Glutamatergic neuron (in vitro differentiated cells): ENCODE data around the gene GGNBP2. TPM values are rescaled to one million over a fixed set of nuclear protein-coding genes. Genes with fewer than 3 reads are reported as not detected.

Experiments used
- DNase-seq: peaks from one replicate; pipeline ENCODE4 v3.0.0; 2022
- H3K27ac Mint-ChIP-seq: one replicate; pipeline ENCODE4 v1.8.0; 2020; ENCODE audit warnings: mild to moderate bottlenecking, mixed read lengths, inconsistent platforms; ENCODE audit not compliant: unreplicated experiment
- H3K27me3 Mint-ChIP-seq: one replicate; pipeline ENCODE4 v1.8.0; 2020; ENCODE audit warnings: mild to moderate bottlenecking, moderate library complexity, mixed read lengths, inconsistent platforms; ENCODE audit not compliant: unreplicated experiment
- H3K36me3 Mint-ChIP-seq: one replicate; pipeline ENCODE4 v1.8.0; 2020; ENCODE audit warnings: mild to moderate bottlenecking, mixed read lengths, inconsistent platforms; ENCODE audit not compliant: unreplicated experiment
- H3K4me1 Mint-ChIP-seq: one replicate; pipeline ENCODE4 v1.8.0; 2020; ENCODE audit warnings: mild to moderate bottlenecking, low read depth, mixed read lengths, inconsistent platforms; ENCODE audit not compliant: unreplicated experiment
- H3K4me3 Mint-ChIP-seq: one replicate; pipeline ENCODE4 v1.8.0; 2020; ENCODE audit warnings: mild to moderate bottlenecking, mixed read lengths, inconsistent platforms; ENCODE audit not compliant: unreplicated experiment
- H3K9me3 Mint-ChIP-seq: one replicate; pipeline ENCODE4 v1.8.0; 2020; ENCODE audit warnings: mild to moderate bottlenecking, moderate library complexity, mixed read lengths, inconsistent platforms; ENCODE audit not compliant: unreplicated experiment
- CTCF ChIP-seq: fragments of 200-600 bp; sonication (generic); IDR thresholded peaks from one replicate; pipeline ENCODE4 v1.5.0; 2021; ENCODE audit not compliant: partially characterized antibody, unreplicated experiment
- total RNA-seq: library from RNA; stranded (reverse); fragmentation: NEBNext Ultra II Directional; extraction: Animal tissue kit (Norgen Biotek cat#: 25700); gene quantifications from one replicate; pipeline ENCODE4 v1.2.1, GENCODE V29; 2021; ENCODE audit not compliant: unreplicated experiment

The GGNBP2 gene
- total RNA-seq, 1 donor from 2014 or later = 105 TPM

GRCh38 chr17:36629252-36629847 lies 84.6 kb downstream of the GGNBP2 start:
- TF ChIP-seq CTCF = peak; percentile 100
- DNase-seq = peak; percentile 88
- Mint-ChIP-seq H3K4me3 (no peak overlapping the region), H3K27me3 (peaks cover 10% of the 10 kb centered on the region), H3K9me3 (no peaks in the 10 kb centered on the region), H3K27ac (no peak overlapping the region), H3K36me3 (no peaks in the 10 kb centered on the region), H3K4me1 (peaks cover 6% of the 10 kb centered on the region)

GRCh38 chr17:36629970-36630502 lies 85.3 kb downstream of the GGNBP2 start:
- no peak overlapping the region for H3K27ac Mint-ChIP-seq
- no peaks in the 10 kb centered on the region for H3K9me3 Mint-ChIP-seq
- peaks cover 10% of the 10 kb centered on the region for H3K27me3 Mint-ChIP-seq
- H3K4me1 Mint-ChIP-seq = peaks cover 6% of the 10 kb centered on the region
- no peak overlapping the region for H3K4me3 Mint-ChIP-seq
- TF ChIP-seq CTCF = no peak
- no peak for DNase-seq
- no peaks in the 10 kb centered on the region for H3K36me3 Mint-ChIP-seq

GRCh38 chr17:36631022-36631421 lies 86.3 kb downstream of the GGNBP2 start:
- no peaks in the 10 kb centered on the region for H3K9me3 Mint-ChIP-seq
- no peaks in the 10 kb centered on the region for H3K36me3 Mint-ChIP-seq
- H3K27ac Mint-ChIP-seq = no peak overlapping the region
- H3K4me3 Mint-ChIP-seq = no peak overlapping the region
- peaks cover 6% of the 10 kb centered on the region for H3K4me1 Mint-ChIP-seq
- no peak for TF ChIP-seq CTCF
- peaks cover 10% of the 10 kb centered on the region for H3K27me3 Mint-ChIP-seq
- no peak for DNase-seq

- H3K4me3 Mint-ChIP-seq = peak overlapping the region; percentile 20
- no peak for TF ChIP-seq CTCF
- H3K4me1 Mint-ChIP-seq = peaks cover 6% of the 10 kb centered on the region
- no peak for DNase-seq
- peaks cover 11% of the 10 kb centered on the region for H3K27me3 Mint-ChIP-seq
- no peaks in the 10 kb centered on the region for H3K36me3 Mint-ChIP-seq
- no peaks in the 10 kb centered on the region for H3K9me3 Mint-ChIP-seq
- no peak overlapping the region for H3K27ac Mint-ChIP-seq
These were observed 88.4 kb downstream of the GGNBP2 start for GRCh38 chr17:36632916-36633771.

Other genes with a start within 250 kb of the GGNBP2 start
- gene TBC1D3G, start 221.0 kb upstream of the GGNBP2 start, total RNA-seq = not detected
- 0.37 TPM for gene TBC1D3H, start 156.5 kb upstream of the GGNBP2 start, total RNA-seq
- 101 TPM for gene ZNHIT3, start 58.2 kb upstream of the GGNBP2 start, total RNA-seq
- 88.4 TPM for gene MYO19, start 10.1 kb upstream of the GGNBP2 start, total RNA-seq
- 10.6 TPM for gene PIGW, start 9.9 kb upstream of the GGNBP2 start, total RNA-seq
- gene DHRS11, start 47.0 kb downstream of the GGNBP2 start, total RNA-seq = 13.4 TPM
- gene MRM1, start 56.7 kb downstream of the GGNBP2 start, total RNA-seq = 2.3 TPM